HFF-Myc (cell line): Measurements from ENCODE around the gene FAF2.
"Not testable (repeated sequence)": the region's sequence is repeated elsewhere in the genome, so short reads cannot be mapped to it uniquely, and the experiment has no call there.

Experiments used
- DNase-seq: peaks from one replicate; pipeline ENCODE4 v3.0.0-alpha.2; 2011; ENCODE audit warnings: low read depth; ENCODE audit errors: extremely low read depth
- H3K4me3 ChIP-seq: replicated peaks from 2 replicates; pipeline ENCODE4 v1.5.1; 2011; ENCODE audit warnings: low read depth, mild to moderate bottlenecking, control low read depth, low read length
- CTCF ChIP-seq: IDR thresholded peaks from 2 replicates; pipeline ENCODE4 v1.5.1; 2012; ENCODE audit warnings: mild to moderate bottlenecking, low read depth, low read length, control low read depth; ENCODE audit errors: missing control alignments

Gene FAF2

GRCh38 chr5:176429972-176430371, 18.2 kb upstream of the FAF2 start:
- no peak for TF ChIP-seq CTCF
- no peak overlapping the region for H3K4me3 ChIP-seq
- no peak for DNase-seq

GRCh38 chr5:176432707-176433106, 15.5 kb upstream of the FAF2 start:
- no peak overlapping the region for H3K4me3 ChIP-seq
- no peak for DNase-seq
- TF ChIP-seq CTCF: no peak

GRCh38 chr5:176436656-176437055, 11.5 kb upstream of the FAF2 start:
- TF ChIP-seq CTCF: no peak
- no peak overlapping the region for H3K4me3 ChIP-seq
- DNase-seq: no peak

- no peak overlapping the region for H3K4me3 ChIP-seq
- DNase-seq: no peak
- TF ChIP-seq CTCF: no peak
These were observed 9.0 kb upstream of the FAF2 start for GRCh38 chr5:176438959-176439757.

- H3K4me3 ChIP-seq: no peak overlapping the region
- DNase-seq: no peak
- no peak for TF ChIP-seq CTCF
These were observed 7.1 kb upstream of the FAF2 start for GRCh38 chr5:176440927-176441706.

GRCh38 chr5:176441921-176442323, 6.3 kb upstream of the FAF2 start:
- TF ChIP-seq CTCF: no peak
- H3K4me3 ChIP-seq: no peak overlapping the region

GRCh38 chr5:176442911-176443310, 5.3 kb upstream of the FAF2 start:
- H3K4me3 ChIP-seq, DNase-seq: not testable (repeated sequence)

More at GRCh38 chr5:176441921-176442323, 6.3 kb upstream of the FAF2 start:
- DNase-seq: peak; percentile 36
